HEK293T (cell line): ENCODE data around the gene ATP5MG.
"Not testable (repeated sequence)": the region's sequence is repeated elsewhere in the genome, so short reads cannot be mapped to it uniquely, and the experiment has no call there.

Experiments
- CTCF ChIA-PET: fragments of 350-600 bp; formaldehyde crosslinking; extraction: SDS; loops from one replicate; lab custom pipeline; 2021; ENCODE audit warnings: antibody characterized with exemption, inconsistent platforms; lab: Yijun Ruan, JAX
- POLR2A ChIA-PET: fragments of 350-600 bp; formaldehyde crosslinking; extraction: SDS; loops from one replicate; lab custom pipeline; 2020; ENCODE audit warnings: antibody characterized with exemption, inconsistent platforms; lab: Yijun Ruan, JAX
- DNase-seq: peaks from one replicate; pipeline ENCODE4 v3.0.0; 2012; ENCODE audit warnings: mixed read lengths; ENCODE audit errors: extremely low spot score
- ARNT ChIP-seq: fragments of 450-650 bp; IDR thresholded peaks from 2 replicates; pipeline ENCODE4 v1.6.1; 2017; ENCODE audit warnings: mild to moderate bottlenecking
- BHLHE40 ChIP-seq: fragments of 450-650 bp; IDR thresholded peaks from 2 replicates; pipeline ENCODE4 v1.6.1; 2016; ENCODE audit warnings: mild to moderate bottlenecking, moderate library complexity, borderline replicate concordance
- CTBP1 ChIP-seq: fragments of 450-650 bp; IDR thresholded peaks from 2 replicates; pipeline ENCODE4 v1.6.1; 2016; ENCODE audit warnings: borderline replicate concordance
- ELF4 ChIP-seq: fragments of 450-650 bp; IDR thresholded peaks from 2 replicates; pipeline ENCODE4 v1.6.1; 2017; ENCODE audit warnings: antibody characterized with exemption
- FOXA1 ChIP-seq: fragments of 450-650 bp; IDR thresholded peaks from 2 replicates; pipeline ENCODE4 v1.6.1; 2016; ENCODE audit warnings: mild to moderate bottlenecking
- FOXK2 ChIP-seq: fragments of 450-650 bp; IDR thresholded peaks from 2 replicates; pipeline ENCODE4 v1.6.1; 2016; ENCODE audit warnings: mild to moderate bottlenecking
- FOXM1 ChIP-seq: fragments of 450-650 bp; IDR thresholded peaks from 2 replicates; pipeline ENCODE4 v1.6.1; 2017; ENCODE audit warnings: mild to moderate bottlenecking, borderline replicate concordance
- HDGF ChIP-seq: fragments of 450-650 bp; IDR thresholded peaks from 2 replicates; pipeline ENCODE4 v1.6.1; 2017; ENCODE audit warnings: antibody characterized with exemption, borderline replicate concordance
- L3MBTL2 ChIP-seq: fragments of 450-650 bp; conservative IDR thresholded peaks from 2 replicates; pipeline ENCODE4 v1.6.1; 2016; ENCODE audit warnings: mild to moderate bottlenecking
- LEF1 ChIP-seq: fragments of 450-650 bp; IDR thresholded peaks from 2 replicates; pipeline ENCODE4 v1.6.1; 2017; ENCODE audit warnings: mild to moderate bottlenecking, borderline replicate concordance
- NFRKB ChIP-seq: fragments of 450-650 bp; IDR thresholded peaks from 2 replicates; pipeline ENCODE4 v1.6.1; 2016; ENCODE audit warnings: mild to moderate bottlenecking, moderate library complexity
- PKNOX1 ChIP-seq: fragments of 450-650 bp; IDR thresholded peaks from 2 replicates; pipeline ENCODE4 v1.6.1; 2016
- SP1 ChIP-seq: fragments of 450-650 bp; IDR thresholded peaks from 2 replicates; pipeline ENCODE4 v1.6.1; 2017
- SUZ12 ChIP-seq: fragments of 450-650 bp; IDR thresholded peaks from 2 replicates; pipeline ENCODE4 v1.6.1; 2016; ENCODE audit warnings: mild to moderate bottlenecking
- TARDBP ChIP-seq: fragments of 450-650 bp; IDR thresholded peaks from 2 replicates; pipeline ENCODE4 v1.6.1; 2016
- ZNF384 ChIP-seq: fragments of 450-650 bp; IDR thresholded peaks from 2 replicates; pipeline ENCODE4 v1.6.1; 2016

ATP5MG gene

DNA sequence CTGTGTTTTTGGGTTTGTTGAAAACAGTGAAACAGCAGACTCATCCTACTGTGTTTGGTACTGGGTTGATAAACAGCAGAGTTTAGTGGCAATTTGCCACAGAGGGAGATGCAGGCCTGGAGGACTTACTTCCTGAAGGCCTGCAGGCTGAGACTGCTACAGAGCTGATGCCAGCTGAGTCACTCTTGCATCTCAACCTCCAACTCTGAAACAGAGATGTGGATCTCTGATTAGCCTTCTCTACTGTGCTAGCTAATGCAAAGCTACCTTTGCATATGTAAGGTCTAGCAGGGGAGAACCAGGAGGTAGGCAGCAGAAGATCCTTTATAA lies 14.3 kb downstream of the ATP5MG start:
- CTCF ChIA-PET = interaction anchor here (0.6 kb wide), 1 partner anchor 20 kb away, joined by 5 read pairs; no protein-coding TSS in a partner anchor
- DNase-seq = peak; percentile 8
- TF ChIP-seq TARDBP (no peak), BHLHE40 (no peak), NFRKB (no peak), SUZ12 (no peak), ELF4 (no peak), HDGF (no peak), L3MBTL2 (no peak), ZNF384 (no peak), SP1 (no peak), LEF1 (no peak), CTBP1 (no peak), FOXK2 (no peak), PKNOX1 (no peak), FOXM1 (no peak), ARNT (no peak), FOXA1 (no peak)
- POLR2A ChIA-PET = no interaction called here

- CTCF ChIA-PET, DNase-seq, POLR2A ChIA-PET: not testable (repeated sequence)
These were observed 15.5 kb downstream of the ATP5MG start for GRCh38 chr11:118416900-118417299.

GRCh38 chr11:118417801-118418200 lies 16.4 kb downstream of the ATP5MG start:
- TF ChIP-seq HDGF (no peak), BHLHE40 (no peak), CTBP1 (no peak), TARDBP (no peak), FOXK2 (no peak), ARNT (no peak), LEF1 (no peak), FOXM1 (no peak), SP1 (no peak), ELF4 (no peak), PKNOX1 (no peak), SUZ12 (no peak), L3MBTL2 (no peak)
- CTCF ChIA-PET = no interaction called here
- POLR2A ChIA-PET = no interaction called here
- DNase-seq = no peak

DNA sequence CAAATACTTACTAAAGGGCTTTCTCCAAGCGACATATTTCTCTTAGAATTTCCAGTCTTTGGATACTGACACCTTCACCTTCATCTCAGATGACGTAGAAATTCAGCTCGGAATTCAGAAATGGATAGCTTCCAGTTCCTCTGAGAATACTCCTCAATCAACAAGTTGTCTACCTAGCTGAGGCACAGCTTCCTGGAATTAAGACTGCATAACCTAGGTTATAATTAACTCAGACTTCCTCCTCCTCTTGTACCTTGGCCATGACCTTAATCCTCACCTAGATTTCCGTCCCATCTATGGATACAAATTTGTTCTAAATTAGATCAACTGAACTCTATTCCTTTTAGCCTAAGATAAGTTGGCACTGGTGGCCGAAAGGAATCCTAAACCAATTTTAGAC lies 17.4 kb downstream of the ATP5MG start:
- ChIA-PET CTCF (no interaction called here), POLR2A (interaction anchor here (2.0 kb wide), 1 partner anchor 17 kb away, joined by 6 read pairs; the partner anchor contains the start of gene KMT2A)
- TF ChIP-seq FOXK2 = no peak
- TF ChIP-seq ARNT = no peak
- TF ChIP-seq HDGF = no peak
- TF ChIP-seq PKNOX1 = no peak
- TF ChIP-seq L3MBTL2 = no peak
- TF ChIP-seq TARDBP = no peak
- TF ChIP-seq LEF1 = no peak
- no peak for TF ChIP-seq FOXM1
- TF ChIP-seq ZNF384 = no peak
- no peak for TF ChIP-seq CTBP1
- TF ChIP-seq FOXA1 = no peak
- TF ChIP-seq ELF4 = no peak
- TF ChIP-seq BHLHE40 = no peak
- no peak for DNase-seq

DNA sequence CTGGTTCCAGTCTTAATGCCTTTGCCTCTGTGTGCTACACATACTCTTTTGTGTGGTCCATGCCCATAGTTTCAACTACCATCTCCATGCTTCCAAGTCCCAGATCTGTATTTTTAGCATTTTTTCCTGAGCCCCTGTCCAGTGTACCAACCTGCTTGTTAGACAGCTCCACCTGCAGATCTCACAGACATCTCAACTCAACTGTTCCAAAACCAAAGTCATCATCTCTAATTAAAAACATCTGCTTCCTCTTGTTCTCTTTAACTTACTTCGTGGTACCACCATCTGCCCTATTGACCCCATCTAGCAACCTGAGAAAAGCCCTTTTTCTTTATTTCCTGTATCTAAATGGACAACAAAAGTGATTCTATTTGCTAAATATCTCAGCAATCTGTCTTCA lies 26.3 kb downstream of the ATP5MG start:
- ChIA-PET POLR2A (no interaction called here), CTCF (no interaction called here)
- TF ChIP-seq SP1 (no peak), TARDBP (no peak), CTBP1 (no peak), BHLHE40 (no peak), FOXA1 (no peak), HDGF (no peak), ELF4 (no peak)
- no peak for DNase-seq

GRCh38 chr11:118430956-118431355 lies 29.6 kb downstream of the ATP5MG start:
- CTCF ChIA-PET = interaction anchor here (0.7 to 1.4 kb wide), 3 partner anchors 32 to 232 kb away, joined by 3 to 4 read pairs (median 4); no protein-coding TSS in a partner anchor
- TF ChIP-seq FOXM1 = no peak
- no peak for DNase-seq
- POLR2A ChIA-PET = no interaction called here

DNA sequence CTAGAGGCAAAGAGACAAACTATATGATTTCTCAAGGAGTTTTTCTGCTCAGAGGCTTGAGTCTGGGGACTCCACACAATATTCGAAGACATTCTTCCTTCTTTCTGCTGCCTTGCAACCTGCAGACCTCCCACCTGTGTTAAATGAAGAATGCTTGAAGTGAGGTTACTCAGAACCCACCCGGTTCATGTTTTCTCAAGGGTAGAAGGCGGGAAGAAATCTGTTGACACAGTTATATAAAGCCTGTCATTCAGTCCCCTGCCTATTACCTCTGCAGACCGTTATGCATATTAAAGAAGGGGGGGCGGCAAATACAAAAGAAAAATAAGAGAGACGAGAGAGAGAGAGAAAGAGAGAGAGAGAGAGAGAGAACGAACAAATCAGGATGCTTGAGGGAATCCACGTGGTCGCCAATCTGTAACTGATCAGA lies 32.7 kb downstream of the ATP5MG start:
- CTCF ChIA-PET = no interaction called here
- POLR2A ChIA-PET = interaction anchor here (1.8 kb wide), 2 partner anchors 29 to 34 kb away, joined by 5 read pairs; no protein-coding TSS in a partner anchor
- no peak for DNase-seq
- TF ChIP-seq L3MBTL2 = peak; percentile 94
- TF ChIP-seq NFRKB = no peak
- no peak for TF ChIP-seq FOXM1
- TF ChIP-seq PKNOX1 = peak; percentile 34; the same call in 1 of the 2 replicates
